ENCODE data around the gene COL27A1.

GRCh38 chr9:114155995-114156656, 789 bp downstream of the COL27A1 start:
- TF ChIP-seq REST (IDR thresholded peaks at IDR 0.05; ENCODE audit: insufficient read depth in 1 of 2, low read depth in 2 of 2, low read length in 2 of 2) (no peak), SIN3A (IDR thresholded peaks at IDR 0.05; ENCODE audit: borderline replicate concordance, insufficient read depth, low read length) (no peak), POLR2AphosphoS5 (IDR thresholded peaks at IDR 0.05; ENCODE audit: low read depth, low read length) (no peak), TAF1 (IDR thresholded peaks at IDR 0.05; ENCODE audit: borderline replicate concordance, insufficient read depth, low read length) (no peak)
